H1 (cell line): ENCODE measurements around the gene ADGRL3. TPM values are rescaled to one million over a fixed set of nuclear protein-coding genes. Genes with fewer than 3 reads are reported as not detected.

ENCODE experiments used
- CTCF ChIA-PET: fragments of 300-600 bp; sonication (Branson Sonifier 250); formaldehyde crosslinking; loops from one replicate; lab custom pipeline; 2021; ENCODE audit not compliant: partially characterized antibody; lab: Charles Lee
- POLR2A ChIA-PET: fragments of 300-600 bp; sonication (Branson Sonifier 250); formaldehyde crosslinking; loops from one replicate; lab custom pipeline; 2021; ENCODE audit warnings: inconsistent platforms; ENCODE audit not compliant: partially characterized antibody; lab: Charles Lee
- DNase-seq, 2 experiments: peaks; one replicate each; pipeline versions ENCODE4 v3.0.0 to v3.0.0-alpha.2; 2010 to 2022; ENCODE audit warnings: low spot score in 2 of 2, low read depth in 1 of 2, mixed read lengths in 1 of 2
- FAIRE-seq: peaks from 2 replicates; lab custom pipeline; 2011; peaks lifted over from hg19 to GRCh38; lab: Jason Lieb, UNC
- H2AFZ ChIP-seq: 2 replicates; pipeline ENCODE4 v1.8.1; 2012; ENCODE audit warnings: low read length, inconsistent platforms
- H2AK5ac ChIP-seq: 2 replicates; pipeline ENCODE4 v1.6.1; 2013; ENCODE audit warnings: low read depth, low read length
- H2BK120ac ChIP-seq: replicated peaks from 2 replicates; pipeline ENCODE3; 2013; ENCODE audit warnings: low read depth, low read length, inconsistent platforms
- H2BK12ac ChIP-seq: 2 replicates; pipeline ENCODE4 v1.6.1; 2013; ENCODE audit warnings: low read depth, low read length
- H2BK15ac ChIP-seq: 2 replicates; pipeline ENCODE4 v1.6.1; 2013; ENCODE audit warnings: low read length
- H2BK20ac ChIP-seq: 2 replicates; pipeline ENCODE4 v1.6.1; 2013; ENCODE audit warnings: low read length
- H2BK5ac ChIP-seq: 2 replicates; pipeline ENCODE4 v1.6.1; 2013; ENCODE audit warnings: low read depth, low read length
- H3K14ac ChIP-seq: 2 replicates; pipeline ENCODE4 v1.6.1; 2013; ENCODE audit warnings: inconsistent platforms; ENCODE audit not compliant: insufficient read length
- H3K18ac ChIP-seq: 2 replicates; pipeline ENCODE4 v1.6.1; 2013; ENCODE audit warnings: low read length; ENCODE audit errors: extremely low read depth
- H3K23ac ChIP-seq: 2 replicates; pipeline ENCODE4 v1.6.1; 2013; ENCODE audit warnings: inconsistent platforms; ENCODE audit not compliant: insufficient read length
- H3K23me2 ChIP-seq: 2 replicates; pipeline ENCODE4 v1.6.1; 2013; ENCODE audit warnings: low read depth, low read length
- H3K27ac ChIP-seq: 2 replicates; pipeline ENCODE4 v1.6.1; 2011; ENCODE audit warnings: low read depth, low read length, inconsistent platforms
- H3K27me3 ChIP-seq, 4 experiments: replicated peaks in 1 of 4; 1 replicate in 1 of 4; 2 replicates in 3 of 4; pipeline versions ENCODE4 v1.6.1 to v1.8.1; 2011 to 2013; ENCODE audit warnings: low read length in 3 of 4, mild to moderate bottlenecking in 3 of 4, inconsistent platforms in 2 of 4, mixed read lengths in 2 of 4, moderate library complexity in 1 of 4; ENCODE audit not compliant: control insufficient read depth in 3 of 4, insufficient read depth in 3 of 4; ENCODE audit errors: extremely low read depth in 1 of 4
- H3K36me3 ChIP-seq, 4 experiments: 2 replicates each; pipeline versions ENCODE4 v1.6.1 to v1.8.1; 2011 to 2013; ENCODE audit warnings: mild to moderate bottlenecking in 4 of 4, low read length in 3 of 4, moderate library complexity in 2 of 4, control low read depth in 1 of 4, inconsistent platforms in 1 of 4; ENCODE audit not compliant: insufficient read depth in 4 of 4, control insufficient read depth in 2 of 4
- H3K4ac ChIP-seq: replicated peaks from 2 replicates; pipeline ENCODE3; 2013; ENCODE audit warnings: low read length, low read depth, mixed read lengths, inconsistent platforms; ENCODE audit not compliant: insufficient read length
- H3K4me1 ChIP-seq, 4 experiments: replicated peaks in 1 of 4; 1 replicate in 1 of 4; 2 replicates in 3 of 4; pipeline versions ENCODE4 v1.6.1 to v1.8.1; 2011 to 2013; ENCODE audit warnings: low read length in 3 of 4, inconsistent platforms in 2 of 4, mixed read lengths in 1 of 4; ENCODE audit not compliant: insufficient read depth in 4 of 4, control insufficient read depth in 3 of 4
- H3K4me2 ChIP-seq, 2 experiments: 2 replicates each; pipeline versions ENCODE4 v1.6.1 to v1.8.1; 2011 to 2013; ENCODE audit warnings: low read depth in 2 of 2, low read length in 2 of 2, control low read depth in 1 of 2, inconsistent platforms in 1 of 2, mild to moderate bottlenecking in 1 of 2; ENCODE audit not compliant: insufficient read depth in 1 of 2
- H3K4me3 ChIP-seq, 4 experiments: fragments of 200-600, 300-600 bp in 1 of 4; sonication (generic), shearing (Covaris generic), sonication (Bioruptor Twin) in 1 of 4; 2 replicates each; pipeline versions ENCODE4 v1.5.1 to v1.8.1; 2011 to 2016; ENCODE audit warnings: low read length in 4 of 4, low read depth in 3 of 4, control low read depth in 2 of 4, inconsistent platforms in 2 of 4, mild to moderate bottlenecking in 2 of 4, mixed read lengths in 1 of 4, moderate library complexity in 1 of 4; ENCODE audit not compliant: insufficient read depth in 2 of 4; ENCODE audit errors: extremely low read depth in 1 of 4
- H3K56ac ChIP-seq: replicated peaks from 2 replicates; pipeline ENCODE3; 2013; ENCODE audit warnings: low read depth, mild to moderate bottlenecking, mixed read lengths, low read length, inconsistent platforms; ENCODE audit not compliant: insufficient read length
- H3K79me1 ChIP-seq: 2 replicates; pipeline ENCODE4 v1.6.1; 2013; ENCODE audit warnings: low read depth, low read length, control low read depth
- H3K79me2 ChIP-seq, 2 experiments: 2 replicates each; pipeline versions ENCODE4 v1.6.1 to v1.8.1; 2012 to 2013; ENCODE audit warnings: low read length in 2 of 2, mild to moderate bottlenecking in 2 of 2, inconsistent platforms in 1 of 2; ENCODE audit not compliant: insufficient read depth in 2 of 2, control insufficient read depth in 1 of 2
- H3K9ac ChIP-seq, 4 experiments: replicated peaks in 1 of 4; 1 replicate in 1 of 4; 2 replicates in 3 of 4; pipeline versions ENCODE4 v1.6.1 to v1.8.1; 2011 to 2013; ENCODE audit warnings: low read depth in 3 of 4, low read length in 3 of 4, control low read depth in 2 of 4, mild to moderate bottlenecking in 2 of 4, moderate library complexity in 2 of 4, inconsistent platforms in 1 of 4; ENCODE audit errors: extremely low read depth in 1 of 4
- H3K9me3 ChIP-seq, 2 experiments: 2 replicates each; pipeline versions ENCODE4 v1.6.1 to v1.8.1; 2012 to 2013; ENCODE audit warnings: mild to moderate bottlenecking in 2 of 2, moderate library complexity in 2 of 2, control low read depth in 1 of 2, inconsistent platforms in 1 of 2, low read depth in 1 of 2, low read length in 1 of 2, mixed read lengths in 1 of 2; ENCODE audit not compliant: insufficient read depth in 2 of 2
- H4K20me1 ChIP-seq, 2 experiments: replicated peaks in 1 of 2; 2 replicates each; pipeline versions ENCODE3 to v1.8.1; 2011 to 2013; ENCODE audit warnings: inconsistent platforms in 2 of 2, low read length in 2 of 2, mild to moderate bottlenecking in 1 of 2; ENCODE audit not compliant: insufficient read depth in 2 of 2, control insufficient read depth in 1 of 2
- H4K5ac ChIP-seq: 2 replicates; pipeline ENCODE4 v1.6.1; 2013; ENCODE audit warnings: low read length, low read depth, mixed read lengths, inconsistent platforms; ENCODE audit not compliant: insufficient read length
- H4K8ac ChIP-seq: 2 replicates; pipeline ENCODE4 v1.8.0; 2013; ENCODE audit warnings: mild to moderate bottlenecking, moderate library complexity, low read length, inconsistent platforms; ENCODE audit not compliant: insufficient read depth; ENCODE audit errors: extremely low read depth
- H4K91ac ChIP-seq: replicated peaks from 2 replicates; pipeline ENCODE3; 2013; ENCODE audit warnings: low read length, mixed read lengths, inconsistent platforms; ENCODE audit not compliant: insufficient read length
- ATF3 ChIP-seq: IDR thresholded peaks from 2 replicates; pipeline ENCODE4 v1.6.1; 2011; ENCODE audit warnings: low read depth, mild to moderate bottlenecking, low read length; ENCODE audit not compliant: insufficient read depth
- CHD2 ChIP-seq: IDR thresholded peaks from 2 replicates; pipeline ENCODE4 v1.6.1; 2012; ENCODE audit warnings: low read length, improper control_type of control experiment
- POU5F1 ChIP-seq: IDR thresholded peaks from 2 replicates; pipeline ENCODE4 v1.6.1; 2011; ENCODE audit warnings: low read depth, mild to moderate bottlenecking, low read length, moderate library complexity
- SP1 ChIP-seq: IDR thresholded peaks from 2 replicates; pipeline ENCODE4 v1.6.1; 2011; ENCODE audit warnings: low read depth, low read length
- polyA plus RNA-seq, 7 experiments: library from polyadenylated mRNA; depleted of rRNA in 3 of 7; stranded (reverse) in 5 of 7; unstranded in 2 of 7; fragments of >200 nt in 5 of 7; fragments of 200-250 nt in 2 of 7; gene quantifications; 1 replicate in 5 of 7; 2 replicates in 1 of 7; 4 replicates in 1 of 7; pipeline versions ENCODE4 v1.2.1 to v1.2.3, GENCODE V29; 2011 to 2013; ENCODE audit warnings: missing spikeins in 2 of 7, mixed read lengths in 2 of 7
- total RNA-seq: library from RNA; stranded (reverse); fragmentation: NEBNext Ultra II Directional; extraction: Animal tissue kit (Norgen Biotek cat#: 25700); gene quantifications from 2 replicates; pipeline ENCODE4 v1.2.1, GENCODE V29; 2021

The ADGRL3 gene
- total and polyA plus RNA-seq, 2 of the 8 experiments (the other 6 are each of a cell fraction or from before 2014, with no cell fraction given) = 6.6 to 13.0 TPM

GRCh38 chr4:61665649-61666048, 465.5 kb downstream of the ADGRL3 start:
- no peak overlapping the region for H3K14ac ChIP-seq
- DNase-seq (no peak), FAIRE-seq (no peak)
- ChIA-PET CTCF (no interaction called here), POLR2A (no interaction called here)
- no peak overlapping the region for H3K27ac ChIP-seq
- no peak overlapping the region for H4K5ac ChIP-seq
- H4K8ac ChIP-seq = no peak overlapping the region
- no peak overlapping the region for H2AFZ ChIP-seq
- no peak overlapping the region for H2BK20ac ChIP-seq
- no peak overlapping the region for H2AK5ac ChIP-seq
- no peak overlapping the region for H3K9ac ChIP-seq
- H3K36me3 ChIP-seq = no peaks in the 10 kb centered on the region
- no peak overlapping the region for H2BK120ac ChIP-seq
- no peaks in the 10 kb centered on the region for H3K4me1 ChIP-seq
- H3K79me2 ChIP-seq = no peaks in the 10 kb centered on the region
- H3K4ac ChIP-seq = no peak overlapping the region
- no peak overlapping the region for H3K56ac ChIP-seq
- H4K91ac ChIP-seq = no peak overlapping the region
- no peaks in the 10 kb centered on the region for H4K20me1 ChIP-seq
- no peak overlapping the region for H2BK15ac ChIP-seq
- no peaks in the 10 kb centered on the region for H3K79me1 ChIP-seq
- H3K27me3 ChIP-seq = no peaks in the 10 kb centered on the region
- no peak overlapping the region for H3K4me2 ChIP-seq
- H3K23ac ChIP-seq = no peak overlapping the region
- no peak overlapping the region for H2BK12ac ChIP-seq
- no peak overlapping the region for H2BK5ac ChIP-seq
- TF ChIP-seq POU5F1 = no peak
- TF ChIP-seq ATF3 = no peak
- TF ChIP-seq SP1 = no peak
- no peak for TF ChIP-seq CHD2
- H3K23me2 ChIP-seq = no peaks in the 10 kb centered on the region
- H3K4me3 ChIP-seq = no peak overlapping the region
- no peak overlapping the region for H3K18ac ChIP-seq
- H3K9me3 ChIP-seq = peaks cover 0 to 5% of the 10 kb centered on the region in 2 experiments; a peak in 1 of 4 replicates
